Body of pancreas (tissue), 4 donors: ENCODE measurements around the gene DHX15. TPM values are rescaled to one million over a fixed set of nuclear protein-coding genes. Genes with fewer than 3 reads are reported as not detected.

ENCODE experiments used
- ATAC-seq: fragments of 150-250 bp; one replicate; pipeline ENCODE4 v1.9.1; 2016
- DNase-seq, 4 donors: peaks; one replicate each; pipeline ENCODE4 v3.0.0-alpha.2; 2019
- H3K27ac ChIP-seq, 4 donors: fragments of 200-600 bp; sonication (generic); 1 replicate in 3 of 4; 2 replicates in 1 of 4; pipeline versions ENCODE4 v1.5.1 to v1.6.1; 2016 to 2019; ENCODE audit warnings: mild to moderate bottlenecking in 1 of 4, mixed read lengths in 1 of 4, moderate library complexity in 1 of 4
- H3K27me3 ChIP-seq, 2 donors: fragments of 200-600 bp; sonication (generic); one replicate each; pipeline ENCODE4 v1.6.0; 2016; ENCODE audit warnings: mild to moderate bottlenecking in 1 of 2
- H3K36me3 ChIP-seq, 2 donors: fragments of 200-600 bp; sonication (generic); replicated peaks in 1 of 2; 2 replicates each; pipeline ENCODE4 v1.5.1; 2016; ENCODE audit warnings: low read depth in 2 of 2; ENCODE audit not compliant: insufficient read depth in 1 of 2
- H3K4me1 ChIP-seq: fragments of 200-600 bp; sonication (generic); one replicate; pipeline ENCODE4 v1.6.0; 2016
- H3K4me3 ChIP-seq, 2 donors: fragments of 200-600 bp; sonication (generic); 1 replicate in 1 of 2; 2 replicates in 1 of 2; pipeline ENCODE4 v1.5.1; 2016 to 2019
- H3K9me3 ChIP-seq, 3 donors: fragments of 200-600 bp; sonication (generic); 1 replicate in 2 of 3; 2 replicates in 1 of 3; pipeline ENCODE4 v1.5.1; 2016
- CTCF ChIP-seq, 7 experiments: fragments of 450-650 bp in 4 of 7; fragments of 200-600 bp in 3 of 7; sonication (generic) in 3 of 7; IDR thresholded peaks; one replicate each; pipeline ENCODE4 v1.5.1; 2016 to 2019; ENCODE audit warnings: antibody characterized with exemption in 7 of 7
- POLR2A ChIP-seq, 3 donors: fragments of 450-650 bp; IDR thresholded peaks; one replicate each; pipeline ENCODE4 v1.6.1; 2016; ENCODE audit warnings: antibody characterized with exemption in 3 of 3, mild to moderate bottlenecking in 2 of 3
- WGBS, 2 donors: methylation state at CpG; one replicate each; pipeline ENCODE4 v1.1.5; 2017; 5-methylcytosine and 5-hydroxymethylcytosine counted together
- intact Hi-C: fragments of 100-400 bp; cut with DNase I; formaldehyde crosslinking; loops from one replicate; pipeline ENCODE4 v1.15.1; 2023
- total RNA-seq, 2 donors: library from RNA; depleted of rRNA; stranded (reverse); fragments of >200 nt; gene quantifications; one replicate each; pipeline ENCODE4 v1.1.0, GENCODE V29; 2016

Gene DHX15
- total RNA-seq, 2 donors from 2014 or later: 83.7 to 104 TPM

GRCh38 chr4:24576276-24576675 is 8.1 kb downstream of the DHX15 start:
- ATAC-seq (no peak), DNase-seq (no peak)
- Histone ChIP-seq H3K36me3 (peaks cover 0 to 6% of the 10 kb centered on the region in 2 donors), H3K4me3 (no peak overlapping the region), H3K27me3 (no peaks in the 10 kb centered on the region), H3K27ac (no peak overlapping the region), H3K4me1 (peaks cover 50% of the 10 kb centered on the region), H3K9me3 (no peaks in the 10 kb centered on the region)
- WGBS, 2 donors: 93 to 95% methylated on average over 17 of the region's 17 CpGs
- intact Hi-C loops: no loop called here
- TF ChIP-seq CTCF (IDR thresholded peaks at IDR 0.05) (no peak), POLR2A (IDR thresholded peaks at IDR 0.05) (no peak)

- no peak for TF ChIP-seq CTCF (IDR thresholded peaks at IDR 0.05)
- TF ChIP-seq POLR2A (IDR thresholded peaks at IDR 0.05): no peak
- Histone ChIP-seq H3K27ac (no peak overlapping the region), H3K36me3 (peaks cover 0 to 6% of the 10 kb centered on the region in 2 donors), H3K9me3 (no peaks in the 10 kb centered on the region), H3K4me1 (peaks cover 50% of the 10 kb centered on the region), H3K27me3 (no peaks in the 10 kb centered on the region), H3K4me3 (no peak overlapping the region)
- ATAC-seq (no peak), DNase-seq (no peak)
- intact Hi-C loops: no loop called here
Observed at GRCh38 chr4:24574236-24574635, 10.1 kb downstream of the DHX15 start.

- intact Hi-C loops: no loop called here
- Histone ChIP-seq H3K36me3 (peaks cover 0 to 6% of the 10 kb centered on the region in 2 donors), H3K4me1 (peaks cover 44% of the 10 kb centered on the region), H3K9me3 (no peaks in the 10 kb centered on the region), H3K27ac (no peak overlapping the region), H3K27me3 (no peaks in the 10 kb centered on the region), H3K4me3 (no peak overlapping the region)
- DNase-seq (no peak), ATAC-seq (no peak)
- WGBS, 2 donors: 46 to 50% methylated on average over 2 of the region's 2 CpGs
- TF ChIP-seq CTCF (IDR thresholded peaks at IDR 0.05) (no peak), POLR2A (IDR thresholded peaks at IDR 0.05) (no peak)
Observed at GRCh38 chr4:24573582-24573981, 10.8 kb downstream of the DHX15 start.

- DNase-seq (no peak), ATAC-seq (no peak)
- Histone ChIP-seq H3K27ac (no peak overlapping the region), H3K4me3 (no peak overlapping the region), H3K36me3 (peaks cover 0 to 3% of the 10 kb centered on the region in 2 donors), H3K4me1 (peaks cover 38% of the 10 kb centered on the region), H3K9me3 (no peaks in the 10 kb centered on the region), H3K27me3 (no peaks in the 10 kb centered on the region)
- TF ChIP-seq POLR2A (IDR thresholded peaks at IDR 0.05) (no peak), CTCF (IDR thresholded peaks at IDR 0.05) (no peak)
- WGBS, 2 donors: 78 to 91% methylated on average over 5 of the region's 5 CpGs
- intact Hi-C loops: no loop called here
Observed at GRCh38 chr4:24570574-24571236, 13.6 kb downstream of the DHX15 start.

- no peak for ATAC-seq
- intact Hi-C loops: no loop called here
Observed at GRCh38 chr4:24570172-24570571, 14.2 kb downstream of the DHX15 start.

More at GRCh38 chr4:24570172-24570571, 14.2 kb downstream of the DHX15 start:
- no peak overlapping the region for H3K27ac ChIP-seq
- H3K4me1 ChIP-seq: peaks cover 44% of the 10 kb centered on the region
- TF ChIP-seq POLR2A (IDR thresholded peaks at IDR 0.05) (no peak), CTCF (IDR thresholded peaks at IDR 0.05) (no peak)
- 67 to 87% methylated on average over 1 of the region's 1 CpG for WGBS, 2 donors
- no peak overlapping the region for H3K4me3 ChIP-seq
- DNase-seq: no peak
- no peaks in the 10 kb centered on the region for H3K27me3 ChIP-seq
- H3K9me3 ChIP-seq: no peaks in the 10 kb centered on the region
- peaks cover 0 to 3% of the 10 kb centered on the region in 2 donors for H3K36me3 ChIP-seq
